Endothelial cell of umbilical vein (primary cell): ENCODE measurements around the gene CACNA1S. TPM values are rescaled to one million over a fixed set of nuclear protein-coding genes. Genes with fewer than 3 reads are reported as not detected.

Source experiments
- BruUV-seq: library from RNA; stranded (reverse); fragments of 400-500 nt; replicated peaks from 2 replicates; lab custom pipeline; 2021; lab: Mats Ljungman, UMichigan
- CTCF ChIA-PET: fragments of 300-600, 350-600 bp; sonication (Branson Sonifier 250); formaldehyde crosslinking; loops from one replicate; lab custom pipeline; 2021; ENCODE audit warnings: antibody characterized with exemption, inconsistent platforms; lab: Charles Lee
- POLR2A ChIA-PET: fragments of 300-600, 350-600 bp; sonication (Branson Sonifier 250); formaldehyde crosslinking; loops from one replicate; lab custom pipeline; 2021; ENCODE audit warnings: antibody characterized with exemption, inconsistent platforms; lab: Charles Lee
- DNase-seq: peaks from one replicate; pipeline ENCODE4 v3.0.0-alpha.2; 2011; ENCODE audit warnings: low read depth, low spot score
- FAIRE-seq: peaks from 2 replicates; lab custom pipeline; 2011; peaks lifted over from hg19 to GRCh38; lab: Jason Lieb, UNC
- H2AFZ ChIP-seq: 2 replicates; pipeline ENCODE4 v1.6.0; 2012; ENCODE audit warnings: low read depth, low read length, control low read depth, inconsistent platforms
- H3K27ac ChIP-seq: 2 replicates; pipeline ENCODE4 v1.5.1; 2011; ENCODE audit warnings: low read depth, mild to moderate bottlenecking, control low read depth, low read length, moderate library complexity; ENCODE audit not compliant: insufficient read depth
- H3K27me3 ChIP-seq, 2 experiments: 2 replicates each; pipeline versions ENCODE4 v1.6.0 to v1.6.1; 2011; ENCODE audit warnings: low read length in 2 of 2, mixed read lengths in 1 of 2; ENCODE audit not compliant: control insufficient read depth in 2 of 2, insufficient read depth in 2 of 2
- H3K36me3 ChIP-seq, 2 experiments: 2 replicates in 1 of 2; 3 replicates in 1 of 2; pipeline ENCODE4 v1.5.1; 2011; ENCODE audit warnings: low read length in 2 of 2, mild to moderate bottlenecking in 1 of 2, moderate library complexity in 1 of 2; ENCODE audit not compliant: control insufficient read depth in 2 of 2, insufficient read depth in 2 of 2; ENCODE audit errors: extremely low read depth in 1 of 2
- H3K4me1 ChIP-seq: 3 replicates; pipeline ENCODE4 v1.5.1; 2011; ENCODE audit warnings: mild to moderate bottlenecking, low read length; ENCODE audit not compliant: control insufficient read depth, insufficient read depth; ENCODE audit errors: extremely low read depth
- H3K4me2 ChIP-seq: 2 replicates; pipeline ENCODE4 v1.6.1; 2011; ENCODE audit warnings: low read length, control low read depth, mixed read lengths; ENCODE audit not compliant: insufficient read depth
- H3K4me3 ChIP-seq, 3 experiments: fragments of 200-600 bp in 1 of 3; sonication (generic), shearing (Covaris generic) in 1 of 3; replicated peaks in 1 of 3; 2 replicates each; pipeline ENCODE4 v1.5.1; 2011 to 2016; ENCODE audit warnings: control low read depth in 3 of 3, low read length in 3 of 3, mild to moderate bottlenecking in 2 of 3, inconsistent platforms in 1 of 3, low read depth in 1 of 3, moderate library complexity in 1 of 3; ENCODE audit not compliant: insufficient read depth in 1 of 3
- H3K79me2 ChIP-seq: 2 replicates; pipeline ENCODE4 v1.6.0; 2012; ENCODE audit warnings: low read length, inconsistent platforms; ENCODE audit not compliant: control insufficient read depth, insufficient read depth
- H3K9ac ChIP-seq: replicated peaks from 2 replicates; pipeline ENCODE3; 2011; ENCODE audit warnings: low read length, control low read depth; ENCODE audit not compliant: insufficient read depth; ENCODE audit errors: extremely low read depth
- H3K9me1 ChIP-seq: replicated peaks from 3 replicates; pipeline ENCODE4 v1.6.0; 2011; ENCODE audit warnings: mild to moderate bottlenecking, low read length; ENCODE audit not compliant: control insufficient read depth, insufficient read depth; ENCODE audit errors: extremely low read depth
- H3K9me3 ChIP-seq: replicated peaks from 2 replicates; pipeline ENCODE4 v1.5.1; 2012; ENCODE audit warnings: low read length, inconsistent platforms; ENCODE audit not compliant: control insufficient read depth, insufficient read depth
- H4K20me1 ChIP-seq: replicated peaks from 2 replicates; pipeline ENCODE3; 2011; ENCODE audit warnings: mild to moderate bottlenecking, low read length; ENCODE audit not compliant: control insufficient read depth, insufficient read depth; ENCODE audit errors: extremely low read depth
- CTCF ChIP-seq, 2 donors: IDR thresholded peaks; 1 replicate in 1 of 2; 2 replicates in 1 of 2; pipeline ENCODE4 v1.5.1; 2011; ENCODE audit warnings: low read length in 2 of 2, mild to moderate bottlenecking in 2 of 2, moderate library complexity in 2 of 2, control low read depth in 1 of 2, inconsistent platforms in 1 of 2, low read depth in 1 of 2; ENCODE audit not compliant: insufficient read depth in 1 of 2; ENCODE audit errors: extremely low read depth in 1 of 2
- EZH2 ChIP-seq: IDR thresholded peaks from 2 replicates; pipeline ENCODE4 v1.6.1; 2012; ENCODE audit warnings: borderline replicate concordance, low read depth, mild to moderate bottlenecking, moderate library complexity, low read length, inconsistent platforms; ENCODE audit not compliant: severe bottlenecking
- FOS ChIP-seq: IDR thresholded peaks from 2 replicates; pipeline ENCODE4 v1.6.1; 2011; ENCODE audit warnings: mild to moderate bottlenecking, low read length, moderate library complexity, borderline replicate concordance; ENCODE audit not compliant: insufficient read depth
- GATA2 ChIP-seq: IDR thresholded peaks from 2 replicates; pipeline ENCODE4 v1.7.0; 2011; ENCODE audit warnings: low read depth, mild to moderate bottlenecking, moderate library complexity, mixed read lengths, low read length; ENCODE audit not compliant: insufficient read length, insufficient read depth
- JUN ChIP-seq: IDR thresholded peaks from 2 replicates; pipeline ENCODE4 v1.6.1; 2011; ENCODE audit warnings: borderline replicate concordance, low read depth; ENCODE audit not compliant: insufficient read length, insufficient read depth
- MAX ChIP-seq: IDR thresholded peaks from 2 replicates; pipeline ENCODE4 v1.6.1; 2011; ENCODE audit not compliant: insufficient read depth, insufficient read length
- MYC ChIP-seq: IDR thresholded peaks from one replicate; pipeline ENCODE4 v1.6.1; 2011; ENCODE audit warnings: mild to moderate bottlenecking, low read depth, low read length
- POLR2A ChIP-seq: IDR thresholded peaks from 2 replicates; pipeline ENCODE4 v1.6.1; 2012; ENCODE audit warnings: low read depth, mild to moderate bottlenecking, control low read depth, low read length
- POLR2AphosphoS5 ChIP-seq: IDR thresholded peaks from 2 replicates; pipeline ENCODE4 v1.6.1; 2012; ENCODE audit warnings: low read depth, mild to moderate bottlenecking, control low read depth, low read length, moderate library complexity; ENCODE audit not compliant: insufficient read depth
- dilution Hi-C: fragments of 300-500 bp; cut with MboI; formaldehyde crosslinking; loops from one replicate; pipeline ENCODE4 v1.15.0; 2019; ENCODE audit warnings: low sequenced_read_pairs; ENCODE audit not compliant: extremely low pct_ligation_motif_present
- intact Hi-C: fragments of 100-400 bp; cut with micrococcal nuclease; formaldehyde crosslinking; loops from one replicate; pipeline ENCODE4 v1.10.0; 2022
- polyA plus RNA-seq, 4 experiments: library from polyadenylated mRNA; depleted of rRNA in 3 of 4; stranded (reverse) in 3 of 4; unstranded in 1 of 4; fragments of >200 nt; gene quantifications; 2 replicates each; pipeline versions ENCODE4 v1.2.1 to v1.2.3, GENCODE V29; 2011 to 2012; ENCODE audit warnings: missing spikeins in 1 of 4
- total RNA-seq: library from RNA; stranded (reverse); gene quantifications from 2 replicates; pipeline ENCODE4 v1.2.3, GENCODE V29; 2021

Gene CACNA1S
- total and polyA plus RNA-seq, 2 donors (not counting 3 experiments of a cell fraction or from before 2014, with no cell fraction given), result not detected

GRCh38 chr1:201141418-201141817 is 29.2 kb upstream of the CACNA1S start:
- Histone ChIP-seq H3K4me1 (no peaks in the 10 kb centered on the region), H3K9ac (no peak overlapping the region), H3K9me1 (no peaks in the 10 kb centered on the region), H2AFZ (no peak overlapping the region), H3K4me2 (no peak overlapping the region), H3K27ac (no peak overlapping the region), H3K27me3 (no peaks in the 10 kb centered on the region), H3K79me2 (no peaks in the 10 kb centered on the region), H3K36me3 (peaks cover 0 to 45% of the 10 kb centered on the region in 2 experiments), H3K4me3 (no peak overlapping the region), H3K9me3 (no peaks in the 10 kb centered on the region), H4K20me1 (no peaks in the 10 kb centered on the region)
- FAIRE-seq (no peak), DNase-seq (no peak)
- no TSS peak for BruUV-seq
- intact Hi-C loops (no loop called here), dilution Hi-C loops (no loop called here)
- ChIA-PET CTCF (interaction anchor here (1.9 kb wide), 1 partner anchor 22 kb away, joined by 6 read pairs; no protein-coding TSS in a partner anchor), POLR2A (no interaction called here)
- TF ChIP-seq MYC, result no peak
- no peak for TF ChIP-seq JUN

GRCh38 chr1:201140941-201141260 is 28.7 kb upstream of the CACNA1S start:
- Histone ChIP-seq H3K9ac (no peak overlapping the region), H3K9me3 (no peaks in the 10 kb centered on the region), H2AFZ (no peak overlapping the region), H3K27ac (no peak overlapping the region), H3K79me2 (no peaks in the 10 kb centered on the region), H3K27me3 (no peaks in the 10 kb centered on the region), H4K20me1 (no peaks in the 10 kb centered on the region), H3K4me2 (no peak overlapping the region), H3K9me1 (no peaks in the 10 kb centered on the region), H3K4me3 (no peak overlapping the region), H3K36me3 (peaks cover 0 to 46% of the 10 kb centered on the region in 2 experiments), H3K4me1 (no peaks in the 10 kb centered on the region)
- TF ChIP-seq POLR2AphosphoS5, result no peak
- no peak for TF ChIP-seq EZH2
- no peak for TF ChIP-seq POLR2A
- no peak for TF ChIP-seq MAX
- TF ChIP-seq GATA2, result no peak
- TF ChIP-seq MYC, result no peak
- TF ChIP-seq CTCF (IDR thresholded peaks at IDR 0.05; ENCODE audit: extremely low read depth in 1 of 2, insufficient read depth in 1 of 2, low read depth in 1 of 2, low read length in 2 of 2), result no peak
- no peak for TF ChIP-seq FOS
- no peak for TF ChIP-seq JUN
- ChIA-PET POLR2A (no interaction called here), CTCF (interaction anchor here (1.9 kb wide), 1 partner anchor 22 kb away, joined by 6 read pairs; no protein-coding TSS in a partner anchor)
- DNase-seq (no peak), FAIRE-seq (no peak)
- no TSS peak for BruUV-seq
- dilution Hi-C loops (no loop called here), intact Hi-C loops (no loop called here)
